ENCODE data around the gene NPBWR2.

GRCh38 chr20:64149141-64149540 lies 41.8 kb upstream of the NPBWR2 start:
- TF ChIP-seq CTCF (IDR thresholded peaks at IDR 0.05; ENCODE audit: insufficient read depth, low read depth, low read length) = no peak
- no peak for TF ChIP-seq EZH2 (IDR thresholded peaks at IDR 0.05; ENCODE audit: insufficient read depth, low read length)

Measured in astrocyte (in vitro differentiated cells and primary cell).